Transverse colon (tissue), 4 donors: ENCODE results near the gene OGFR. TPM values are rescaled to one million over a fixed set of nuclear protein-coding genes. Genes with fewer than 3 reads are reported as not detected.

Experiments
- DNase-seq: peaks from one replicate; pipeline ENCODE4 v3.0.0-alpha.2; 2019
- H3K27ac ChIP-seq, 4 donors: fragments of 200-600 bp; sonication (generic); 2 replicates each; pipeline ENCODE4 v1.5.1; 2016 to 2018; ENCODE audit warnings: inconsistent platforms in 4 of 4
- H3K27me3 ChIP-seq: fragments of 200-600 bp; sonication (generic); 2 replicates; pipeline ENCODE4 v1.5.1; 2017; ENCODE audit warnings: inconsistent platforms
- H3K36me3 ChIP-seq, 4 donors: fragments of 200-600 bp; sonication (generic); 2 replicates each; pipeline ENCODE4 v1.5.1; 2017 to 2019; ENCODE audit warnings: inconsistent platforms in 4 of 4
- H3K4me1 ChIP-seq, 4 donors: fragments of 200-600 bp; sonication (generic); 2 replicates each; pipeline ENCODE4 v1.5.1; 2017 to 2020; ENCODE audit warnings: inconsistent platforms in 4 of 4
- H3K4me3 ChIP-seq, 4 donors: fragments of 200-600 bp; sonication (generic); 1 replicate in 1 of 4; 2 replicates in 3 of 4; pipeline versions ENCODE4 v1.5.1 to v1.6.1; 2017 to 2019; ENCODE audit warnings: inconsistent platforms in 4 of 4
- H3K9me3 ChIP-seq, 2 donors: fragments of 200-600 bp; sonication (generic); 2 replicates each; pipeline ENCODE4 v1.5.1; 2017 to 2019; ENCODE audit warnings: inconsistent platforms in 2 of 2
- EP300 ChIP-seq: sonication (generic); formaldehyde crosslinking; IDR thresholded peaks from one replicate; pipeline ENCODE4 v1.6.1; 2017; ENCODE audit warnings: antibody characterized with exemption, low read depth
- POLR2A ChIP-seq: fragments of 450-650 bp; IDR thresholded peaks from one replicate; pipeline ENCODE4 v1.6.1; 2016; ENCODE audit warnings: antibody characterized with exemption, mild to moderate bottlenecking, moderate library complexity
- POLR2AphosphoS5 ChIP-seq, 3 donors: sonication (generic); formaldehyde crosslinking; IDR thresholded peaks; one replicate each; pipeline ENCODE4 v1.6.1; 2016; ENCODE audit warnings: antibody characterized with exemption in 3 of 3
- WGBS, 2 donors: methylation state at CpG; one replicate each; pipeline ENCODE4 v1.1.5; 2018; ENCODE audit warnings: low coverage in 1 of 2; 5-methylcytosine and 5-hydroxymethylcytosine counted together
- in situ Hi-C, 4 donors: fragments of 200-750 bp; cut with MboI; loops; one replicate each; pipeline versions ENCODE4 v1.15.0 to v1.15.1; 2017; ENCODE audit warnings: low sequenced_read_pairs in 3 of 4, low pct_ligation_motif_present in 1 of 4, low pct_unique_long_range_greater_than_20kb in 1 of 4
- intact Hi-C: fragments of 100-400 bp; cut with DNase I; formaldehyde crosslinking; loops from one replicate; pipeline ENCODE4 v1.15.1; 2023; ENCODE audit warnings: low total_unique reads
- total RNA-seq, 4 donors: library from RNA; depleted of rRNA; stranded (reverse); fragments of >200 nt; gene quantifications; one replicate each; pipeline ENCODE4 v1.1.0, GENCODE V29; 2016
- TF ChIP-seq, protein P1 (sequence below), 5 experiments: fragments of 200-600 bp in 3 of 5; fragments of 450-650 bp in 2 of 5; sonication (generic) in 3 of 5; IDR thresholded peaks; 1 replicate in 2 of 5; 2 replicates in 3 of 5; pipeline ENCODE4 v1.5.1; 2016 to 2017; ENCODE audit warnings: antibody characterized with exemption in 5 of 5, inconsistent platforms in 3 of 5, mild to moderate bottlenecking in 2 of 5, moderate library complexity in 1 of 5

Gene OGFR
- total RNA-seq, 4 donors from 2014 or later, result 55.2 to 137 (median 71.1) TPM

GRCh38 chr20:62772619-62772989 lies 32.0 kb upstream of the OGFR start:
- no peaks in the 10 kb centered on the region for H3K36me3 ChIP-seq
- H3K4me3 ChIP-seq, result no peak overlapping the region
- intact Hi-C loops (no loop called here), in situ Hi-C loops (no loop called here)
- WGBS, 2 donors, result 72 to 79% methylated on average over 6 to 11 of the region's 11 CpGs
- H3K4me1 ChIP-seq, result peaks cover 0 to 10% (median 2%) of the 10 kb centered on the region in 4 donors
- no peak overlapping the region for H3K27ac ChIP-seq
- H3K9me3 ChIP-seq, result no peaks in the 10 kb centered on the region
- H3K27me3 ChIP-seq, result peaks cover 5% of the 10 kb centered on the region
- no peak for TF ChIP-seq EP300
- no peak for DNase-seq

DNA sequence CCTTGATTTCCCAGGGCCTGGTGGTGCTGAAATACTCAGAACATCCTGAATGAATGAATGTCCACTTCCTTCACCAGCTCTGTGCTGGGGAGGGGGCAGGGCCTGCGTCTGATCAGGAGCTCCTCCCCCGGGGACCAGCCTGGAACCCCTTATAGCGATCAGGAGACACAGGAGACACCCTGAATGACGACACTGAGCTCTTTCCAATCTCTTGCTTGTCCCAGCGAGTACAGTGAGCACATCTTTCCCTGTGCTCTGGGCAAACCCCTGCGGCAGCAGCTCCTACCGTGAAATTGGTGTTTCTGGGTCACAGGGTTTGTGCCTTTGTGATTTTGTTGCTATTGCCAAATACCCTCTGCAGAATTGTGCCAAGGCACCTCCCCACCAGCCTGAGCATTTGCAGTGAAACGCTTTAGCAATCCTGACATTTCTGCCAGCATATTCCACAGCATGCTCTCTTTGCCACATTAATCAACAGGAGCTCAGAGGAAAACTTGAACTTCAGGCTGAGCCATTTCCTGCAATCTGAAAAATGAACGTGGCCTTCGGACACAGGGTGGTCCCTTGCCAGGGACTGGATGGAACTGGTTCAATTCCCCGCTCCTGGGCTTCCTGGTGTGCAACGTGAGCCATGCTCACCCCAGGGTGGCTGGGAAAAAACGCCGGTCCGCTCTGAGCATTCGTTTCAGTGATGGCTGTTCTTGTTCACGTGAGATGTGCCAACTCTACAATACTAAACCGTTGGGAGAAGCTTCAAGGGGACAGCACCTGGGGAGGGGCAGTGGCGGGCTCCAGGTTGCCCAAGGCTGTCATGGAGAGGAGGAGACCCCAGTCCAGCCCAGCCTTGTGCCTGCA lies 31.4 kb upstream of the OGFR start:
- Histone ChIP-seq H3K4me3 (no peak overlapping the region), H3K36me3 (no peaks in the 10 kb centered on the region), H3K9me3 (no peaks in the 10 kb centered on the region), H3K4me1 (peaks cover 0 to 10% (median 2%) of the 10 kb centered on the region in 4 donors), H3K27ac (no peak overlapping the region), H3K27me3 (peaks cover 5% of the 10 kb centered on the region)
- TF ChIP-seq POLR2AphosphoS5 (IDR thresholded peaks at IDR 0.05), result no peak
- TF ChIP-seq POLR2A, result no peak
- TF ChIP-seq EP300, result no peak
- TF ChIP-seq, protein P1, sequence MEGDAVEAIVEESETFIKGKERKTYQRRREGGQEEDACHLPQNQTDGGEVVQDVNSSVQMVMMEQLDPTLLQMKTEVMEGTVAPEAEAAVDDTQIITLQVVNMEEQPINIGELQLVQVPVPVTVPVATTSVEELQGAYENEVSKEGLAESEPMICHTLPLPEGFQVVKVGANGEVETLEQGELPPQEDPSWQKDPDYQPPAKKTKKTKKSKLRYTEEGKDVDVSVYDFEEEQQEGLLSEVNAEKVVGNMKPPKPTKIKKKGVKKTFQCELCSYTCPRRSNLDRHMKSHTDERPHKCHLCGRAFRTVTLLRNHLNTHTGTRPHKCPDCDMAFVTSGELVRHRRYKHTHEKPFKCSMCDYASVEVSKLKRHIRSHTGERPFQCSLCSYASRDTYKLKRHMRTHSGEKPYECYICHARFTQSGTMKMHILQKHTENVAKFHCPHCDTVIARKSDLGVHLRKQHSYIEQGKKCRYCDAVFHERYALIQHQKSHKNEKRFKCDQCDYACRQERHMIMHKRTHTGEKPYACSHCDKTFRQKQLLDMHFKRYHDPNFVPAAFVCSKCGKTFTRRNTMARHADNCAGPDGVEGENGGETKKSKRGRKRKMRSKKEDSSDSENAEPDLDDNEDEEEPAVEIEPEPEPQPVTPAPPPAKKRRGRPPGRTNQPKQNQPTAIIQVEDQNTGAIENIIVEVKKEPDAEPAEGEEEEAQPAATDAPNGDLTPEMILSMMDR (IDR thresholded peaks at IDR 0.05), result no peak
- in situ Hi-C loops, result no loop called here
- no peak for DNase-seq
- WGBS, 2 donors, result 57% methylated on average over 19 of the region's 19 CpGs; no CpG with 5 or more reads in 1 of the 2 donors
- intact Hi-C loops, result no loop called here

DNA sequence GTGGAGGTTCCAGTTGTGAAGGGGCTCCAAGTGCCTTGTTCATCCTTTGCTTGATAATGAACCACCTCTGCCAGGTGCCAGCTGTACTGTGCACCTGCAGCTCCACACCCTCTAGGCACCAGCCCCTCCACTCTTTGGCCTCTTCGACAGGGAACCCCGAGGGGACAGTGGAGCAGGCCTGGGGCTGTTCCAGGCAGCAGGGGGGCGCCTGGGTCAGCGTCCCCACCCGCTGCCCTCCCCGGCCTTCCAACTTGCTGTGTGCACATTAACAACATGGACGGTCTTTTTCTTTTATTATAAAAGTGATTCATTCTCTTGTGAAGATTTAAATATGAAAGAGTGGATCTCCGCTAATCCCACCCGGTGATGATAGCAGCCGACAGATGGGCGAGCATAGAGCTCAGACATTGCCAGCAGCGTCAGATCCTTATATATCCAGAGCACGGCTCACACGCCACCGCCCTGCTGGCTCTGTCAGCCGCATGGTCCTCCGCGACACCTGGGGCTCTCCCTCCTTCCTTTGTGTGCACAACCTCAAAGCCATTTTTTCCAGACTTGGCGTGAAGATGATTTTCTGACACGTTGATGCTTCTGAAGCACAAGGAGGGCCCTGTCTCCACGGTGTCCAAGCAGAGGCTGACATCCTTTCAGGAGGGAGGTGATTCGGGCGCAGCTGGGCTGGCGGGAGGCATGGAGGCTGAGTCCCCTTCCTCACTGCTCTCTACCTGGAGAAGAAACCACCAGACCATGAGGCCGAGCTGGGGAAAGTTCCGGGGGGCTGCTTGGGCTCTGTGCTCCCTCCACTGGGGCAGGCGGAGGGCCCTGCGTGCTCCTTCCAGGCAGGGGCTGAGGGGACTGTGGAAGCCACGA lies 30.6 kb upstream of the OGFR start:
- Histone ChIP-seq H3K27ac (no peak overlapping the region), H3K36me3 (no peaks in the 10 kb centered on the region), H3K27me3 (peaks cover 5% of the 10 kb centered on the region), H3K4me3 (no peak overlapping the region), H3K9me3 (no peaks in the 10 kb centered on the region), H3K4me1 (peaks cover 0 to 7% (median 2%) of the 10 kb centered on the region in 4 donors)
- WGBS, 2 donors, result 67 to 85% methylated on average over 3 to 29 of the region's 29 CpGs
- in situ Hi-C loops, result no loop called here
- intact Hi-C loops, result no loop called here
- no peak for TF ChIP-seq EP300
- no peak for TF ChIP-seq POLR2A
- TF ChIP-seq, protein P1 (IDR thresholded peaks at IDR 0.05), result no peak
- TF ChIP-seq POLR2AphosphoS5 (IDR thresholded peaks at IDR 0.05), result no peak
- no peak for DNase-seq

GRCh38 chr20:62774762-62775161 lies 29.9 kb upstream of the OGFR start:
- 80% methylated on average over 8 of the region's 8 CpGs; no CpG with 5 or more reads in 1 of the 2 donors for WGBS, 2 donors
- DNase-seq, result no peak
- Histone ChIP-seq H3K27me3 (peaks cover 5% of the 10 kb centered on the region), H3K27ac (no peak overlapping the region), H3K4me1 (peaks cover 0 to 7% (median 2%) of the 10 kb centered on the region in 4 donors), H3K36me3 (no peaks in the 10 kb centered on the region), H3K9me3 (no peaks in the 10 kb centered on the region), H3K4me3 (no peak overlapping the region)
- in situ Hi-C loops, result loop anchor here in 2 of 4 donors (25.0 kb wide), 2 partner anchors 87 to 112 kb away; no protein-coding TSS in a partner anchor
- intact Hi-C loops, result no loop called here
- no peak for TF ChIP-seq EP300
- TF ChIP-seq, protein P1 (IDR thresholded peaks at IDR 0.05), result no peak
- TF ChIP-seq POLR2AphosphoS5 (IDR thresholded peaks at IDR 0.05), result no peak
- TF ChIP-seq POLR2A, result no peak
